Measurements from ENCODE around the gene THTPA. TPM values are rescaled to one million over a fixed set of nuclear protein-coding genes. Genes with fewer than 3 reads are reported as not detected.

THTPA gene
- total and polyA plus RNA-seq, 9 of the 15 experiments (the other 6 are each of a cell fraction or from before 2014, with no cell fraction given): 2.4 to 8.7 (median 5.2) TPM

DNA sequence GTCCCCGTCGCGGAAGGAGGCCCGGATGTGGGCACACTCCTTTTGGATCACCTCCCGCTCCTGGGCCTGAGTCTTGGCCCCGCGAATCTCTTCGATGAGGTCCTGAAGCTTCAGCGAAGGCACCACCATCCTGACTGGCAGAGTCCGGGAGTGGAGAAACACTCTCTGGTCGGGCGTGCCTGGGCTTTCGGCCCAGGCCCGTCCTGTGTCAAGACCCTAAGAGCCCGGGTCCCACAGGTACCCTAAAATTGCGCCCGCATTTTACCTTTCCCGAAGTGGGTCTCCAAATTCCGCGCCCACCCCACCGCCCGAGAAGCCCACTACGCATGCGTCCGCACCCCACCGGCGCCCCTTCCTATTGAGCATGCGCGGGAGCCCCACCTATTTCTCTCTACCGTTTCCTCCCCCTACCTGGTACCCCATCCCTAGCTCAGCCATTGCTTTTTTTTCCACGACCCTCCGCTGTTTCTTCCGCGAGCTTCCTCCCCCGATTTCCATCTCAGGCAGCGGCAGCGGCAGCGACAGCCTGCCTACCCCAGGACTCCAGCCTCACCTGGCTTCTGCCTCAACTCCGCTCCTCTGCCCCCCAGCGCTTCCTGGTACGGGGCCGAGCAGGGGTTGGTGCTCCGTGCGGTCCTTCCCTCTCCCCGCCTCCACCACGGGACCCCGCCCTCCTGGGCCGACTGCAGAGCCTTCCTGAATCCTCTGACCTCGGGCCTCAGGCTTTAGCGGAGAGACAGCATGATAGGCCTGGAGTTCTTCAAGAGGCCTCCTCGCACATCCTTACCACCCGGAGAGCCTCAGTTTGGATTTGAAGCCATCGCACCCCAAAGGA is 11.3 kb downstream of the THTPA start, which contains the start of gene AP1G2 (continued):
- TF ChIP-seq CBX8 (IDR thresholded peaks at IDR 0.05; ENCODE audit: borderline replicate concordance, extremely low read depth, low read depth, low read length, poor library complexity, severe bottlenecking) (no peak), ELF2 (CRISPR knock-in tag; IDR thresholded peaks at IDR 0.05) (peak; percentile 73; the same call in 1 of the 2 replicates), CHD2 (IDR thresholded peaks at IDR 0.05; ENCODE audit: low read depth, low read length) (no peak), SNAPC5 (CRISPR knock-in tag; IDR thresholded peaks at IDR 0.05) (no peak), MYC (IDR thresholded peaks at IDR 0.05; ENCODE audit: low read depth, low read length) (peak; percentile 3; the same call in 1 of the 2 replicates), MYC (CRISPR knock-in tag; IDR thresholded peaks at IDR 0.05; ENCODE audit: borderline replicate concordance, low read depth) (no peak), POLR3G (IDR thresholded peaks at IDR 0.05; ENCODE audit: extremely low read depth, insufficient read length, insufficient replicate concordance) (no peak), CEBPG (CRISPR knock-in tag; IDR thresholded peaks at IDR 0.05) (no peak), CEBPG (tag; conservative IDR thresholded peaks at IDR 0.05 in 1 of 2, IDR thresholded peaks at IDR 0.05 in 1 of 2) (no peak), PHB (CRISPR knock-in tag; IDR thresholded peaks at IDR 0.05) (no peak), ZNF592 (IDR thresholded peaks at IDR 0.05) (0 out of 2 replicates have a peak, but pooled peaks have one; percentile 12), NCOA6 (IDR thresholded peaks at IDR 0.05) (no peak), ATF3 (IDR thresholded peaks at IDR 0.05) (no peak), ATF3 (CRISPR knock-in tag; conservative IDR thresholded peaks at IDR 0.05) (no peak), ETS1 (conservative IDR thresholded peaks at IDR 0.05; ENCODE audit: control insufficient read depth, low read depth, low read length) (no peak), ZNF274 (IDR thresholded peaks at IDR 0.05; ENCODE audit: borderline replicate concordance, low read depth, low read length) (no peak)
- TF ChIP-seq, protein P1, sequence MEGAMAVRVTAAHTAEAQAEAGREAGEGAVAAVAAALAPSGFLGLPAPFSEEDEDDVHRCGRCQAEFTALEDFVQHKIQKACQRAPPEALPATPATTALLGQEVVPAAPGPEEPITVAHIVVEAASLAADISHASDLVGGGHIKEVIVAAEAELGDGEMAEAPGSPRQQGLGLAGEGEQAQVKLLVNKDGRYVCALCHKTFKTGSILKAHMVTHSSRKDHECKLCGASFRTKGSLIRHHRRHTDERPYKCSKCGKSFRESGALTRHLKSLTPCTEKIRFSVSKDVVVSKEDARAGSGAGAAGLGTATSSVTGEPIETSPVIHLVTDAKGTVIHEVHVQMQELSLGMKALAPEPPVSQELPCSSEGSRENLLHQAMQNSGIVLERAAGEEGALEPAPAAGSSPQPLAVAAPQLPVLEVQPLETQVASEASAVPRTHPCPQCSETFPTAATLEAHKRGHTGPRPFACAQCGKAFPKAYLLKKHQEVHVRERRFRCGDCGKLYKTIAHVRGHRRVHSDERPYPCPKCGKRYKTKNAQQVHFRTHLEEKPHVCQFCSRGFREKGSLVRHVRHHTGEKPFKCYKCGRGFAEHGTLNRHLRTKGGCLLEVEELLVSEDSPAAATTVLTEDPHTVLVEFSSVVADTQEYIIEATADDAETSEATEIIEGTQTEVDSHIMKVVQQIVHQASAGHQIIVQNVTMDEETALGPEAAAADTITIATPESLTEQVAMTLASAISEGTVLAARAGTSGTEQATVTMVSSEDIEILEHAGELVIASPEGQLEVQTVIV (CRISPR knock-in tag; IDR thresholded peaks at IDR 0.05; ENCODE audit: borderline replicate concordance): no peak
